Activated naive CD4-positive, alpha-beta T cell (primary cell): ENCODE results near the gene ATL1.

Source experiments
- DNase-seq, 4 experiments: peaks; one replicate each; lab custom pipeline; 2025; lab: John Stamatoyannopoulos, UW

The ATL1 gene

DNA sequence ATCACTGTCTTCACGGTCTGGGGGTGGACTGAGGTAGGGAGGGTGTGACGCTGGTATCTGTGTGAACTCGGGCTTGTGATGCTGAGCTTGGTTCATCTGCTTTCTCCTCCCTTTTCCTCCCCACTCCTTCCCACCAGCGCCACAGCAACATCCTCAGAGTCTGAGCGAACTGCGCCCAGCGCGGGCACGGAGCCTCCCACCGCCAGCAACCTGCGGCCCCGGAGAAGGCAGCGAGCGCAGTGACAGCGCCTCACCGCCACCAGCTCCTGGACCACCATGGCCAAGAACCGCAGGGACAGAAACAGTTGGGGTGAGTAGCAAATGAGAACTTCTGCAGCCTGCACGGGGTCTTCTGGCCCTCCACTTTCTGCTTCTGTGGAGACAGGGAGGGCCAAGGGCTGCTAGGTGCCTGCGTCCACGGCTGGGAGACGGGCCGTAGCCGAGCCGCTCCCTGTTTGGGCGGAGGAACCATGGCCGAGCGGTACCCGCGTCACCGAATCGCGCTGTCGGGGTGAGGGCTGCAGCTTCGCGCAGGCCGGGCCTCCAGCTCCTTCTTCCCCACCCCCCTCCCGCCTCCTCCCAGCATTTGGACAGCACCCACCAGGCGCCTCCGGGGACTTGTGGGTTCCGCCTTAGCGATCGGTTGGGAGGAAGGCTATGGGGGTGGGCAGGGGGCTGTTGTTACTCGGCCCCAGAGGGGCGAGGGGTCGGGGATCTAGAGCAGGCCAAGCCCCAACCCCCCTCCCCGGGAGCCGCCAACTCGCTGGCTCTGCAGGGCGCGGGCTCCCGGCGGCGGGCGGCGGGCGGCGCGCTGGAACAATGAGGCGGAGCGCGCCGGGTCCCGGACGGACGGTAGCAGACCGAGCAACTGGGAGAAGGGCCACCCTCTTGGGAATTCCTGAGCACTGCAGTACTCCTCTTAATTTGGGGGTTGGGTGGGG is at the start of gene ATL1:
Gene ATL1, plus strand, starts transcription at position 156 of the 941 bp plus-strand sequence. Its CDS starts 121 bp downstream, at position 277.
- DNase-seq, result peak in 2 of 4 experiments; percentile 8 to 11

GRCh38 chr14:50510157-50510556 is 49.8 kb upstream of the ATL1 start:
- DNase-seq, result no peak

DNA sequence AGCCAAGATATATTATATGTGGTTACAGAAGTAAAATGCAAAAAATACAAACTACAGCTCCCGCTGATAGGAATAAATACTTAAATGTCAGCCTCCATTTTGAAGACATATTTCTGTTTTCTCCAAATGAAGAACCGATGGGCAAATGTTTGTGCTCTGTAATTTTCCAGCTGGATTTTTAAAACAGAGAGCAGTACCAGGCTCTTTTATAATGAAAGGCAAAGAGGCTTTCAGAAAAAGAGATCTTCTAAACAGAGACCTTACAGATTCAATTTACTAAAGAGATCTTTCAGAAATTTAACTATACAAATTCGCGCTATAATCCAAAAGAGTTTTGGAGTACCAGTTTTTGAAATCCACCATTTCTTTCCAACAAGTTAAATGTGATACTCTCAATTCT is 47.5 kb upstream of the ATL1 start:
- DNase-seq, result no peak

DNA sequence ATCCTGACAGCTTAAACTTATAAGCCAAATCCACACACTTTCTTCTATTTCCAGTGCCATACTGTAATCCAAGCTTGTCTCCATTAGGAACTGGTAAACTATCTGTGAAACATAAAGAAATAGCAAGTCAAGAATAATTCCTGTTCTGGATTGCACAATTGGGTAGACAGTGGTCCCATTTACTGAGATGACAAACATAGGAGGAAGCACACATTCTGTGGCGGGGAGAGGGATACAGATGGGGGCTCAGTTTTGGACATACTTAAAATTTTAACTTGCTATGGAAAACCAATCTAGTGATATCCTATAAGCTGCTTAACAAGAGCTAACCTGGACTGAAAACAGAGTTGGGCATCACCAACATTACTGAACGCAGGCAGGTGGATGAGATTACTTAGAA is 43.9 kb upstream of the ATL1 start:
- no peak for DNase-seq

DNA sequence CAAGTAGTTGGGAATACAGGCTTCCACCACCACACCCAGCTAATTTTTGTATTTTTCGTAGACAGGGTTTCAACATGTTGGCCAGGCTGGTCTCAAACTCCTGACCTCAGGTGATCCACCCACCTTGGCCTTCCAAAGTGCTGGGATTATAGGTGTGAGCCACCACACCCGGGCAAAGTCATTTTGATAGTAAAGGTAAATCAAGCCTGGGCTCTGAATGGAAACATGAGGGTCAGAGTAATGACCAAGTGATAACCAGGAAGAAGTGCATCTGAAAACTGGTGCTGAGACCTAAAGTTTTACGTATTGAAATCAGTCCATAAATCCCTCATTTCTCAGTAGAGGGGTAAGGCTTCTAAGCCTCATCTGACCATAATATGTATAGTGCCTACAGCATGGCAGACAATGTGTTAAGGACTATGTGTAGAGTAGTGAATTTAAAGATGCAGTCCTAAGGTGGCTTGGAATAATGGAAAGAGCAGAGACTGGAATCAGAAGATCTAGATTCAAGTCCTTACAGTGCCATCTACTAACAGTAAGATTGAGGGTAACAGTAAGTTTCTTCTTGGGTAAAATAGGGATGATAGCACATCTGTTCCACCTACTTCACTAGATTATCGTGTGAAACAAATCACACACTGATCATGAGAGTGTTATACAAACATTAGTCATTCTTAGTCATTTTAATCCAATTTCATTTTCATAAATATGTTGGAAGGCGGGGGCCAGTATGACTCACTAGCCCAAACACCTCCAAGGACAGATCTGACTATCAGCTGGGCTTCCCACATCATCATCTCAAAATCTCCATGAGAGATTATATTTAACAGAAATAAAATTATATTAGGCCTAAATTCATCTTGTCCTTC is 38.8 kb upstream of the ATL1 start:
- no peak for DNase-seq

- no peak for DNase-seq
Observed at GRCh38 chr14:50521912-50522341, 38.0 kb upstream of the ATL1 start.

DNA sequence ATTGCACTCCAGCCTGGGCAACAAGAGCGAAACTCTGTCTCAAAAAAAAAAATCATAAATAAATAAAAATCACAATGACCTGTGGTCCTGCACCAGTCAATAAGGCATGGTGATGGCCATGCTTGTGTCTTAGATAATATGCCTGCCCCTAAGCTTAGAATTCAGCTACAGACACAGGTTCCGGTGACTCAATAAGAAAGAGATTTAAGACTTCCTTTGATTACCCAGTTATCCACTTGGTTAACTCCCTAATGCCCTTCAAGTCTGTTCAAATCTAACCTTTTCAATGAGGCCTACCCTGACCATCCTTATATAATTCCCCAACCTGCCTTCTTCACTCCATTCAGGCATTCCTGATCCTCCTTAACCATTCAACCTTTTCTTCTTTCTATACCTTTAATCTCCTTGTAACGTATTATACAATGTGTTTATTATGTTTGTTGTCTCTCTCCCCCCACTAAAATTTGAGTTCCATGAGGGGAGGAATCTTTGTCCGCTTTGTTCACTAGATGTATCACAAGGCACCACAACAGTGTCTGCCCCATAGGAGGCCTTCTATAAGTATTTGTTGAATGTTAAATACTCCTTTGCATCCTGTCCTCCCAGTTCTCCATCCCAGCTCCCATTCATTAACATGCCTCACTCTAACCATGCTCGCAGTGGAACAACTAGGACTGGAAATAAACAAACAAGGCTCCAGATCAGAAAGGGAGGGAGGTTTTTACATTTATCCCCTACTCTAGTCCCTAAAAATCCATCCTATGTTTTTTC is 36.5 kb upstream of the ATL1 start:
- DNase-seq, result no peak

GRCh38 chr14:50524060-50524459 is 35.9 kb upstream of the ATL1 start:
- DNase-seq, result no peak

GRCh38 chr14:50524731-50525515 is 35.0 kb upstream of the ATL1 start:
- DNase-seq, result no peak

- DNase-seq, result no peak
Observed at GRCh38 chr14:50528000-50528399, 31.9 kb upstream of the ATL1 start.

DNA sequence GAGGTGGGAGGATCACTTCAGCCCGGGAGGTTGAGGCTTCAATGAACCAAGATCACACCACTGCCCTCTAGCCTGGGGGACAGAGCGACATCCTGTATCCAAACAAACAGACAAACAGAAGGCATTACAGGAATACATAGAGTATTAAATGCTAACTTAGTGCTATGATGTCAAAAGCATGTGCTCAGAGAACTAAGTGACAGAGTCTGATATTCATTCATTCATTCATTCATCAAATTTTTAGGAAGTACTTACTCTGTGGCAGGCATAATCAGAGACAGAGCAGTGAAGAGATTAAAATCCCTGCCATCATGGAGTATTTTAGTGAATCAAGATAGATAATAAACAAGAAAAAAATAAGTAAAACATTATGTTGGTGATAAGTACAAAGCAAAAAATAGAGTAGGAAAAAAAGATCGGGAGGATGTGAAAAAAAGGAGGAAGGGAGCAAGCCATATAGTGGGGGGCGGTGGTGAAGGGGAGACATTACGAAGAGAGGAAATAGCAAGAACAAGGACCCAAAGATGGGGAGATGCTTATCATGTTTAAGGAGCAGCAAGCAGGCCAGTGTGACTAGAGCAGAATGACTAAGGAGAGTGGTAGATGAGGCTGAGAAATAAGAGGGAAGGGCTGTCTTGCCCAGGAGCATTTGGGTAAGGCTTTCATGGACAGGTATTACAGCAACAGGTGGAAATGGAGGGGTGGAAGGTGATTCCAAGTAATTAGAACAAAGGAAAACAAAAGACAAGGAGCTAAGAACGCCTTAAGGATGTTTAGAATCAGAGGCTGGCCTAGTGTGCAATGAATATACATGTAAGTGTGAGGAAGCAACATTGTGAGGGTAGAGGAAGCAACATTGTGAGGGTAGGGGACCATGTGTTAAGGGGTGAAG is 30.4 kb upstream of the ATL1 start:
- DNase-seq, result no peak

DNA sequence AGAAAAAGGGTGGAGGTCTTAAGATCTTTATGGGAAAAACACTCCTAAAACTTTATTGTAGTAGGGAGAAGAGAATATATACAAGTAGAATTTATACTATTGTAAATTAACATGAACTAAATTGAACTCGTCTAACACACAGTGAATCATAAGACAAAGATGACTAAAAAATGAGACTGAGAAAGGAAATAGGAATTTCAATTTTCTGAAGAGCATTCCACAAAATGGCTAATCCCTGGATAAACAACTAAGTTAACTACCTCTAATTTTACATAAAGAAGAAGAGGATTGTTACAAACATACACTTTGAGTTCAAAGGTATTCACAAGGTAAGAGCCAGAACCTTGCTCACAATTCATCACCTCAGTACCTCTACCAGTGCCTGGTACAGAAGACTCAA is 29.6 kb upstream of the ATL1 start:
- no peak for DNase-seq

DNA sequence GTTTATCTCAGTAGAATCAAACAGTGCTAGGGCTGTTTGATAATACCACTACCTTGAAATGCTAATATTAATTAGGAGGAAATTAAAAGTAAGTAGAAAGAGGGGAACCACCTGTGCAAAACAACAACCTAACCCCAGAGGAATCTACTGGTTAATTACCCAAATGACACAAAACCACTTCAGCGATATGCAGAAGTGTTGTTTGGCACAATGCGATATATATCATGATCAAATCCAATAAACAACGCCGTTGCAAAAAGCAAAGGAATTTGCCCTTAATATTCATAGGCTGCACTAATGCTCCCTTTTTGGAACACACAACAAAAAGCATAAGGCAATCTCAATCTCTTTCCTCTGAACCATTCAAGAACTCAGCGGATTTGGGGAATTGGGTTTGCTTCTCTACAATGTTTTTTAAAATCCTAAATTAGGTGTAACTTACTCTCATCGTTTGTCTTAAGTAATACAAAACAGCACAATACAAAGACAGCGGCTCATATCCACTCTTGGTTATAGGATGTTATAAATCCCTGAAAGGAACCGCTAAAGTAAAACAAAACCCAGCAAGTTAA is 29.1 kb upstream of the ATL1 start:
- no peak for DNase-seq

DNA sequence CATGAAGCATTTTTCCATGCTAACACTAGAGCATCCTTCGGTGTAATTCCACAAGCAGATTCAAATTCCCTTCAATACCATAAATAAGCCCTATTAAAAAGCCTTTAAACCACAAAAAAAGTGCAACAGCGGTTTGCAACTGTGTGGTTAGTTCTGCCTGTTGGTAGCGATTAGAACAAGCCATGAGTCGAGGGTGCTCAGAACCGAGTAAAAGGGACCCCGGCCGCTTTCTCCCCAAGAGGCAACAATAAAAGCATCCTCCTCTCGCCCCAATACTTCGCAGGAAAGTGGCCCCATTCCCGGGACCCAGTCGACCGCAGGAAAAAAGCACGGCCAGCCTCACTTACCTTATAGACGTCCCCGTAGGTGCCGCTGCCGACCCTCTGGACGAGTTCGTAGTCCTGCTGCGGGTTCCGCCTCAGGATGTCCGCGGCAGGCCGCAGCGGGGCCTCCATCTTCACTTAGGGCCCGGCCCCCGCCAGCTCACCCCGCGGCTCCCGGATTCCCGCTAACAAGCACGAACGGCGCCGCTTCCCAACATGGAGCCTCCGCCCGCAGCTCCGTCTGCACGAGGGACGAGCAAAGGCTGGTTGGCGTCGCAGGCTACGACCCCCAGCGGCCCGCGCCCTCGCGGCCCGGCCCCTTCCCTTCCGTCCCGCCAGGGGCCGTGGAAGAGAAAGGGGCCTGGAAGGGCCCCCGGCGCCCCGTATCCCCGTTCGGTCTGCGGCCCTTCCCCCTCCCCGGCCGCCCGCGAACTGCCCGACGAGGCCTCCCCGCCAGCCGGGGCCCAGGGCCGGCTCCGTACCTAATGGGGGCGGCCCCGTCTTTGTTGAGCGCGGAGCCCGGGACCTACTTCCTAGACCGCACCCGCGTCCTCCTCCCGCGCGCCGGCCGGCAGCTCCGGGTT is 28.1 kb upstream of the ATL1 start:
- DNase-seq, result peak in 1 of 4 experiments; percentile 12

GRCh38 chr14:50532502-50533240 is 27.3 kb upstream of the ATL1 start, which contains the start of gene MAP4K5:
MAP4K5 (minus strand) TSS chr14:50532569; CDS start chr14:50532049, 520 bp downstream.
- DNase-seq, result peak; percentile 68 to 85 (median 76)

DNA sequence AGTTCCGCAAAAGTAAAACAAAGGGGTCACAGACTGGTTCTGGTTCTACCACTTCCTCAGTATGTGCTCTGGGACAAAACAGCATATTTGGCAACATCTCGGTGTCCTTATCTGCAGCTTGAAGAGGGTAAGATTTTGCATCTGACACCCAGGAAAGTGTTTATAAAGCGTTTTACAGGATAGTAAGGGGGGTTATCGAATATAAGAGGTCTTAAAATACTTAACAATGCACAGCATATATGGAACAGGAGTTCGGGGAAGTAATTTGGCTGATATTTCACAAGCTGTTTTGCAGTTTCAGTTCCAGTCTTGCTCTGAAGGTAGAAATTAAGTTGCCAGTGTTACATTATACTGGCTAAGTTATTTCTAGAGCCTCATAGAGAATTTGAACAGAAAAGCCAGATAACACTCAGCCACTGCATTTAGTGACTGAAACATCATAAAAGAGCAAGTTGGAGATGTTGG is 26.7 kb upstream of the ATL1 start:
- DNase-seq, result no peak

DNA sequence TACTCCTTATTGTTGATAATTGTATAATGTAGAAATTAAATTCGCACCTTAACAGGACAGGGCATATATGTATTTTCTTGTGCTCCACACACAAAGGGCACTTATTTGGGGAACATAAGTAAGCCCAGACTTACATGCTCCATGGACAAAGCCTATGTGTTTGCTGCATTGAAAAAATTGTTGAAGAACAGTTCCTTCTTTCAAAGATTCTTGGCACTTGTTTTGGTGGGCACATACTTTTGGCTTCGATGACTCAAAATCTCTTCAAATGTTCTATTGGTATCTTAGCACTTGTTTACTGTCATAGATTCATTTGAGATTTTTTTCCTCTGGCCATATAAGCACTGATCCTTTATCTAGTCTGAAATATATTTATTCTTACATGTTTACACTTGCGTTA is 26.1 kb upstream of the ATL1 start:
- DNase-seq, result no peak

- DNase-seq, result no peak
Observed at GRCh38 chr14:50534416-50534815, 25.5 kb upstream of the ATL1 start.
